NCI-H2227 (cell line): Measurements from ENCODE around the gene MATR3.
"Not testable (repeated sequence)": the region's sequence is repeated elsewhere in the genome, so short reads cannot be mapped to it uniquely, and the experiment has no call there.

Source experiments
- DNase-seq: peaks from one replicate; lab custom pipeline; 2025; ENCODE audit not compliant: unreplicated experiment; lab: John Stamatoyannopoulos, UW

The MATR3 gene

GRCh38 chr5:139297439-139298133, 4.0 kb downstream of the MATR3 start:
- no peak for DNase-seq

- DNase-seq: no peak
Observed at GRCh38 chr5:139298242-139298641, 4.7 kb downstream of the MATR3 start.

GRCh38 chr5:139299486-139299885, 5.9 kb downstream of the MATR3 start:
- DNase-seq: no peak

GRCh38 chr5:139301808-139302499, 8.4 kb downstream of the MATR3 start:
- no peak for DNase-seq

GRCh38 chr5:139304391-139305324, 11.1 kb downstream of the MATR3 start:
- no peak for DNase-seq

- no peak for DNase-seq
Observed at GRCh38 chr5:139306197-139306596, 12.7 kb downstream of the MATR3 start.

GRCh38 chr5:139306628-139307379, 13.3 kb downstream of the MATR3 start:
- DNase-seq: no peak

GRCh38 chr5:139308797-139309196, 15.3 kb downstream of the MATR3 start:
- DNase-seq: no peak

- not testable (repeated sequence) for DNase-seq
Observed at GRCh38 chr5:139310715-139311186, 17.2 kb downstream of the MATR3 start.

GRCh38 chr5:139312075-139312474, 18.5 kb downstream of the MATR3 start:
- no peak for DNase-seq

GRCh38 chr5:139314276-139314675, 20.7 kb downstream of the MATR3 start:
- no peak for DNase-seq

- DNase-seq: no peak
Observed at GRCh38 chr5:139315056-139315615, 21.6 kb downstream of the MATR3 start.

- DNase-seq: no peak
Observed at GRCh38 chr5:139335811-139336210, 42.3 kb downstream of the MATR3 start.

- no peak for DNase-seq
Observed at GRCh38 chr5:139340051-139340450, 46.5 kb downstream of the MATR3 start.

GRCh38 chr5:139341187-139341688, 47.7 kb downstream of the MATR3 start:
- no peak for DNase-seq

GRCh38 chr5:139341689-139342422, 48.3 kb downstream of the MATR3 start, which contains the start of gene PAIP2:
PAIP2 (plus strand) TSS chr5:139341854; CDS start chr5:139363785, 21,931 bp downstream.
- peak; percentile 97 for DNase-seq

- DNase-seq: no peak
Observed at GRCh38 chr5:139342423-139342723, 48.8 kb downstream of the MATR3 start.

GRCh38 chr5:139343476-139343875, 49.9 kb downstream of the MATR3 start:
- DNase-seq: no peak

GRCh38 chr5:139344177-139344576, 50.6 kb downstream of the MATR3 start:
- DNase-seq: no peak

GRCh38 chr5:139345442-139345841, 51.9 kb downstream of the MATR3 start:
- DNase-seq: not testable (repeated sequence)
